ENCODE results near the gene NDUFAF8. TPM values are rescaled to one million over a fixed set of nuclear protein-coding genes. Genes with fewer than 3 reads are reported as not detected.

NDUFAF8 gene
- polyA plus RNA-seq, 1 donor from 2014 or later = 76.4 TPM

GRCh38 chr17:81221371-81221841 is 17.7 kb upstream of the NDUFAF8 start:
- Histone ChIP-seq H3K27me3 (ENCODE audit: insufficient read depth, low read depth, low read length) (no peaks in the 10 kb centered on the region), H2AFZ (ENCODE audit: low read depth, low read length) (no peak overlapping the region), H3K9ac (ENCODE audit: low read length) (peak overlapping the region; percentile 71), H4K20me1 (ENCODE audit: insufficient read depth) (no peaks in the 10 kb centered on the region), H3K9me3 (ENCODE audit: low read length) (no peaks in the 10 kb centered on the region), H3K27ac (ENCODE audit: low read length) (no peak overlapping the region), H3K36me3 (ENCODE audit: insufficient read depth, low read length) (no peaks in the 10 kb centered on the region), H3K9me2 (ENCODE audit: insufficient read depth, low read length) (no peaks in the 10 kb centered on the region), H3K79me2 (replicated peaks; ENCODE audit: insufficient read depth, low read length) (peaks cover 14% of the 10 kb centered on the region), H3F3A (ENCODE audit: insufficient read depth, low read length, poor library complexity, severe bottlenecking) (no peaks in the 10 kb centered on the region), H3K4me2 (ENCODE audit: low read length) (peak overlapping the region; percentile 84), H3K4me3 (ENCODE audit: low read length) (peak overlapping the region; percentile 92)
- TF ChIP-seq CTCF (IDR thresholded peaks at IDR 0.05; ENCODE audit: poor library complexity, severe bottlenecking) (no peak), SMC3 (conservative IDR thresholded peaks at IDR 0.05; ENCODE audit: poor library complexity) (no peak), EZH2 (IDR thresholded peaks at IDR 0.05; ENCODE audit: borderline replicate concordance, insufficient read depth, low read length, poor library complexity, severe bottlenecking) (no peak), POLR2AphosphoS5 (IDR thresholded peaks at IDR 0.05) (no peak), RAD21 (conservative IDR thresholded peaks at IDR 0.05) (no peak), EP300 (conservative IDR thresholded peaks at IDR 0.05; ENCODE audit: poor library complexity, severe bottlenecking) (no peak), REST (IDR thresholded peaks at IDR 0.05; ENCODE audit: borderline replicate concordance) (no peak)

- H3K9me3 ChIP-seq (ENCODE audit: low read length) = no peaks in the 10 kb centered on the region
- peak overlapping the region; percentile 71 for H3K9ac ChIP-seq (ENCODE audit: low read length)
- no peak overlapping the region for H2AFZ ChIP-seq (ENCODE audit: low read depth, low read length)
- H3K27me3 ChIP-seq (ENCODE audit: insufficient read depth, low read depth, low read length) = no peaks in the 10 kb centered on the region
- H4K20me1 ChIP-seq (ENCODE audit: insufficient read depth) = no peaks in the 10 kb centered on the region
- no peaks in the 10 kb centered on the region for H3K9me2 ChIP-seq (ENCODE audit: insufficient read depth, low read length)
- no peaks in the 10 kb centered on the region for H3K36me3 ChIP-seq (ENCODE audit: insufficient read depth, low read length)
- H3K4me2 ChIP-seq (ENCODE audit: low read length) = peak overlapping the region; percentile 84
- no peak overlapping the region for H3K27ac ChIP-seq (ENCODE audit: low read length)
- no peak for TF ChIP-seq EP300 (conservative IDR thresholded peaks at IDR 0.05; ENCODE audit: poor library complexity, severe bottlenecking)
- no peaks in the 10 kb centered on the region for H3F3A ChIP-seq (ENCODE audit: insufficient read depth, low read length, poor library complexity, severe bottlenecking)
- H3K79me2 ChIP-seq (replicated peaks; ENCODE audit: insufficient read depth, low read length) = peaks cover 14% of the 10 kb centered on the region
- H3K4me3 ChIP-seq (ENCODE audit: low read length) = peak overlapping the region; percentile 92
Observed at GRCh38 chr17:81221842-81222619, 17.1 kb upstream of the NDUFAF8 start.

- H3K9me2 ChIP-seq (ENCODE audit: insufficient read depth, low read length) = no peaks in the 10 kb centered on the region
- H3K27ac ChIP-seq (ENCODE audit: low read length) = no peak overlapping the region
- H3K9me3 ChIP-seq (ENCODE audit: low read length) = no peaks in the 10 kb centered on the region
- H3K4me3 ChIP-seq (ENCODE audit: low read length) = peak overlapping the region; percentile 92
- no peak overlapping the region for H2AFZ ChIP-seq (ENCODE audit: low read depth, low read length)
- peaks cover 14% of the 10 kb centered on the region for H3K79me2 ChIP-seq (replicated peaks; ENCODE audit: insufficient read depth, low read length)
- no peaks in the 10 kb centered on the region for H3F3A ChIP-seq (ENCODE audit: insufficient read depth, low read length, poor library complexity, severe bottlenecking)
- no peaks in the 10 kb centered on the region for H3K27me3 ChIP-seq (ENCODE audit: insufficient read depth, low read depth, low read length)
- no peaks in the 10 kb centered on the region for H4K20me1 ChIP-seq (ENCODE audit: insufficient read depth)
- TF ChIP-seq CTCF (IDR thresholded peaks at IDR 0.05; ENCODE audit: poor library complexity, severe bottlenecking) (peak; percentile 15), TAF1 (IDR thresholded peaks at IDR 0.05; ENCODE audit: low read depth) (no peak), SMC3 (conservative IDR thresholded peaks at IDR 0.05; ENCODE audit: poor library complexity) (peak; percentile 32)
- H3K36me3 ChIP-seq (ENCODE audit: insufficient read depth, low read length) = no peaks in the 10 kb centered on the region
- peak overlapping the region; percentile 84 for H3K4me2 ChIP-seq (ENCODE audit: low read length)
- peak overlapping the region; percentile 71 for H3K9ac ChIP-seq (ENCODE audit: low read length)
Observed at GRCh38 chr17:81222620-81222905, 16.6 kb upstream of the NDUFAF8 start.

All from neural cell (in vitro differentiated cells).